ENCODE measurements around the gene ALOX12B. TPM values are rescaled to one million over a fixed set of nuclear protein-coding genes. Genes with fewer than 3 reads are reported as not detected.

ALOX12B gene
- total and polyA plus RNA-seq, 4 donors, result not detected

DNA sequence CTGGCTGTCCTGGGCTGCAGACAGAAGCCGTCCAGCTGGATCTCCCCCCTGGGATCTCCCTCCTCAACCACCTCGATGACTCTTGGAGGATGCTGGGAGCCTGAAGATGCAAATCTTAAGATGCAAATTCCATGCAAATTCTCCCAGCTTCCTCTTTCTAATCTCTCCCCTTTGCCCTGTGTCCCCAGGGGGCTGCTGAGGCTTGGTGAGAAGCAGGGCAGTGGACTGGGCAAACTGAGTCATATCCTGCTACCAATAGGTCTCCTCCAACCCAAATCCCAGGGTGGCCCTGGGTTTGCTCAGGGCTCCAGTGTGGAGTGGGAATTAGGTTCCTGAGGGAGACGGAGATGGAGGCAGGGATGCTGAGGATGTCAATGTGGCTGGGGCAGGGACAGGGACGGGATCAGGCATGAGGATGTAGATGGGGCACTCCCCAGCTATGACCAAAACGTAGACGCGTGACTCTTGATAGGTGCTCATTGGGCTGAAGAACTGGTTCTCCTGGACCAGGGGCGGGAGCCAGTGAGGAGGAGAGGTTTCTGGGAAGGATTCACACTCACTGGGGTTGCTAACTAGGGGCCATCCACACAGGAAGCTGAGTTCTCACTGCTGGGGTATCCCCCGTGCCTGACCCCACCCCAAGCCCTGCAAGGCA lies 3.6 kb upstream of the ALOX12B start:
- H3K27ac ChIP-seq (ENCODE audit: low read depth in 1 of 2, low read length in 2 of 2), result no peak overlapping the region
- no peak overlapping the region for H3K9ac ChIP-seq (ENCODE audit: low read depth in 1 of 2, low read length in 2 of 2)
- WGBS, result 46% methylated on average over 9 of the region's 9 CpGs
- no peak for TF ChIP-seq FOXA2 (IDR thresholded peaks at IDR 0.05)
- no peak for TF ChIP-seq GABPA (IDR thresholded peaks at IDR 0.05 in 1 of 2, conservative IDR thresholded peaks at IDR 0.05 in 1 of 2)
- TF ChIP-seq, protein P1, sequence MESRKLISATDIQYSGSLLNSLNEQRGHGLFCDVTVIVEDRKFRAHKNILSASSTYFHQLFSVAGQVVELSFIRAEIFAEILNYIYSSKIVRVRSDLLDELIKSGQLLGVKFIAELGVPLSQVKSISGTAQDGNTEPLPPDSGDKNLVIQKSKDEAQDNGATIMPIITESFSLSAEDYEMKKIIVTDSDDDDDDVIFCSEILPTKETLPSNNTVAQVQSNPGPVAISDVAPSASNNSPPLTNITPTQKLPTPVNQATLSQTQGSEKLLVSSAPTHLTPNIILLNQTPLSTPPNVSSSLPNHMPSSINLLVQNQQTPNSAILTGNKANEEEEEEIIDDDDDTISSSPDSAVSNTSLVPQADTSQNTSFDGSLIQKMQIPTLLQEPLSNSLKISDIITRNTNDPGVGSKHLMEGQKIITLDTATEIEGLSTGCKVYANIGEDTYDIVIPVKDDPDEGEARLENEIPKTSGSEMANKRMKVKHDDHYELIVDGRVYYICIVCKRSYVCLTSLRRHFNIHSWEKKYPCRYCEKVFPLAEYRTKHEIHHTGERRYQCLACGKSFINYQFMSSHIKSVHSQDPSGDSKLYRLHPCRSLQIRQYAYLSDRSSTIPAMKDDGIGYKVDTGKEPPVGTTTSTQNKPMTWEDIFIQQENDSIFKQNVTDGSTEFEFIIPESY (IDR thresholded peaks at IDR 0.05), result no peak
- TF ChIP-seq JUND (IDR thresholded peaks at IDR 0.05), result no peak
- TF ChIP-seq FOXA1 (IDR thresholded peaks at IDR 0.05), result no peak
- no peak for TF ChIP-seq TAF1 (conservative IDR thresholded peaks at IDR 0.05)
- TF ChIP-seq RAD21 (IDR thresholded peaks at IDR 0.05), result no peak
- TF ChIP-seq RXRA (IDR thresholded peaks at IDR 0.05), result no peak
- no peak for TF ChIP-seq EGR1 (IDR thresholded peaks at IDR 0.05; ENCODE audit: low read depth in 2 of 2)
- TF ChIP-seq, protein P2, sequence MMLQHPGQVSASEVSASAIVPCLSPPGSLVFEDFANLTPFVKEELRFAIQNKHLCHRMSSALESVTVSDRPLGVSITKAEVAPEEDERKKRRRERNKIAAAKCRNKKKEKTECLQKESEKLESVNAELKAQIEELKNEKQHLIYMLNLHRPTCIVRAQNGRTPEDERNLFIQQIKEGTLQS (IDR thresholded peaks at IDR 0.05), result no peak
- TF ChIP-seq, protein P3, sequence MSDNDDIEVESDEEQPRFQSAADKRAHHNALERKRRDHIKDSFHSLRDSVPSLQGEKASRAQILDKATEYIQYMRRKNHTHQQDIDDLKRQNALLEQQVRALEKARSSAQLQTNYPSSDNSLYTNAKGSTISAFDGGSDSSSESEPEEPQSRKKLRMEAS (IDR thresholded peaks at IDR 0.05), result no peak
- TF ChIP-seq, protein P4, sequence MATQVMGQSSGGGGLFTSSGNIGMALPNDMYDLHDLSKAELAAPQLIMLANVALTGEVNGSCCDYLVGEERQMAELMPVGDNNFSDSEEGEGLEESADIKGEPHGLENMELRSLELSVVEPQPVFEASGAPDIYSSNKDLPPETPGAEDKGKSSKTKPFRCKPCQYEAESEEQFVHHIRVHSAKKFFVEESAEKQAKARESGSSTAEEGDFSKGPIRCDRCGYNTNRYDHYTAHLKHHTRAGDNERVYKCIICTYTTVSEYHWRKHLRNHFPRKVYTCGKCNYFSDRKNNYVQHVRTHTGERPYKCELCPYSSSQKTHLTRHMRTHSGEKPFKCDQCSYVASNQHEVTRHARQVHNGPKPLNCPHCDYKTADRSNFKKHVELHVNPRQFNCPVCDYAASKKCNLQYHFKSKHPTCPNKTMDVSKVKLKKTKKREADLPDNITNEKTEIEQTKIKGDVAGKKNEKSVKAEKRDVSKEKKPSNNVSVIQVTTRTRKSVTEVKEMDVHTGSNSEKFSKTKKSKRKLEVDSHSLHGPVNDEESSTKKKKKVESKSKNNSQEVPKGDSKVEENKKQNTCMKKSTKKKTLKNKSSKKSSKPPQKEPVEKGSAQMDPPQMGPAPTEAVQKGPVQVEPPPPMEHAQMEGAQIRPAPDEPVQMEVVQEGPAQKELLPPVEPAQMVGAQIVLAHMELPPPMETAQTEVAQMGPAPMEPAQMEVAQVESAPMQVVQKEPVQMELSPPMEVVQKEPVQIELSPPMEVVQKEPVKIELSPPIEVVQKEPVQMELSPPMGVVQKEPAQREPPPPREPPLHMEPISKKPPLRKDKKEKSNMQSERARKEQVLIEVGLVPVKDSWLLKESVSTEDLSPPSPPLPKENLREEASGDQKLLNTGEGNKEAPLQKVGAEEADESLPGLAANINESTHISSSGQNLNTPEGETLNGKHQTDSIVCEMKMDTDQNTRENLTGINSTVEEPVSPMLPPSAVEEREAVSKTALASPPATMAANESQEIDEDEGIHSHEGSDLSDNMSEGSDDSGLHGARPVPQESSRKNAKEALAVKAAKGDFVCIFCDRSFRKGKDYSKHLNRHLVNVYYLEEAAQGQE (IDR thresholded peaks at IDR 0.05), result no peak
- TF ChIP-seq, protein P5, sequence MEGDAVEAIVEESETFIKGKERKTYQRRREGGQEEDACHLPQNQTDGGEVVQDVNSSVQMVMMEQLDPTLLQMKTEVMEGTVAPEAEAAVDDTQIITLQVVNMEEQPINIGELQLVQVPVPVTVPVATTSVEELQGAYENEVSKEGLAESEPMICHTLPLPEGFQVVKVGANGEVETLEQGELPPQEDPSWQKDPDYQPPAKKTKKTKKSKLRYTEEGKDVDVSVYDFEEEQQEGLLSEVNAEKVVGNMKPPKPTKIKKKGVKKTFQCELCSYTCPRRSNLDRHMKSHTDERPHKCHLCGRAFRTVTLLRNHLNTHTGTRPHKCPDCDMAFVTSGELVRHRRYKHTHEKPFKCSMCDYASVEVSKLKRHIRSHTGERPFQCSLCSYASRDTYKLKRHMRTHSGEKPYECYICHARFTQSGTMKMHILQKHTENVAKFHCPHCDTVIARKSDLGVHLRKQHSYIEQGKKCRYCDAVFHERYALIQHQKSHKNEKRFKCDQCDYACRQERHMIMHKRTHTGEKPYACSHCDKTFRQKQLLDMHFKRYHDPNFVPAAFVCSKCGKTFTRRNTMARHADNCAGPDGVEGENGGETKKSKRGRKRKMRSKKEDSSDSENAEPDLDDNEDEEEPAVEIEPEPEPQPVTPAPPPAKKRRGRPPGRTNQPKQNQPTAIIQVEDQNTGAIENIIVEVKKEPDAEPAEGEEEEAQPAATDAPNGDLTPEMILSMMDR (IDR thresholded peaks at IDR 0.05; ENCODE audit: low read depth, low read length, missing input control), result no peak
- TF ChIP-seq NR2F2 (IDR thresholded peaks at IDR 0.05), result no peak
- no peak for TF ChIP-seq HNF4A (conservative IDR thresholded peaks at IDR 0.05)
- no peak overlapping the region for H3K4me3 ChIP-seq (ENCODE audit: low read depth in 1 of 3, low read length in 3 of 3)
- peaks cover 0 to 14% (median 4%) of the 10 kb centered on the region in 4 donors for H3K27me3 ChIP-seq (ENCODE audit: control insufficient read depth in 4 of 4, insufficient read depth in 4 of 4, low read length in 3 of 4)
- H3K9me3 ChIP-seq (ENCODE audit: control insufficient read depth in 4 of 4, low read length in 3 of 4), result no peaks in the 10 kb centered on the region
- no peaks in the 10 kb centered on the region for H3K36me3 ChIP-seq (ENCODE audit: control insufficient read depth in 4 of 4, insufficient read depth in 3 of 4, low read depth in 1 of 4, low read length in 3 of 4)
- no peak for DNase-seq (ENCODE audit: low spot score)
- H3K4me1 ChIP-seq (ENCODE audit: control insufficient read depth in 4 of 4, insufficient read depth in 4 of 4, low read length in 3 of 4), result no peaks in the 10 kb centered on the region

All from liver (tissue), 9 donors.